ENCODE data around the gene PAPPA. TPM values are rescaled to one million over a fixed set of nuclear protein-coding genes. Genes with fewer than 3 reads are reported as not detected.

The PAPPA gene
- total RNA-seq, 1 experiment from 2014 or later, result 0.17 TPM

DNA sequence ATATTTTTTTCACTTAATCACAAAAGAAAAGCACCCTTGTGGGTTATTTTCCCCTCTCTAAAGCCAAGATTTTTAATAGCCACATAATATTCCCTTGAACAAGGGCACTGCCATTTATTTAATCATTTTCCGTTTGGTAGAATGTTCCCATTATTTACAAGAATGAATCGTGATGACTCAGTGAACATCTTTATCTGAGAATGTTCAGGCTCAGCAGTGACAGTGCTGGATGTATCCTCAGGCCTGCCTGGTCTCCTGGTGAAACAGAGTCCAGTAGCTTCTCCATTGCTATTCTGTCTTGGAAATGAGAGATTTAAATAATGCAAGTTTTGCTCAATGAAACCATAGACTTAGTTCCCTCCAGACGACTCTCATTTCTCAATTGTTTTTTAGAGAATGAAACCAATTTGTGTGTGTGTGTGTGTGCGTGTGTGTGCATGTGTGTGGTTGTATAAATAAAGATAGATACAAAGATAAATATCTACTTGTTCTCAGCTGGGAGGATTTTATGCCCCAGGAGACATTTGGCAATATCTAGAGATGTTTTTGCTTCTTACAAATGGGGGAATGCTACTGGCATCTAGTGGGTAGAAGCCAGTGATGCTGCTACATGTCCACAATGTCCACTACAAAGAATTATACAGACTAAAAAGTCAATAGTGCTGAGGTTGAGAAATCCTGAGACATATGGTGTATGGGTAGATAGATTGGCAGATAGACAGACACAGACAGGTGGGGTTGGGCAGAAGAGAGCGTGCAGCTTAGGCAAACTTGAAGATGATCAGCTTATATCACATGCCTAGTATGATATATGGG lies 55.0 kb downstream of the PAPPA start:
- no peaks in the 10 kb centered on the region for H3K23me2 ChIP-seq (ENCODE audit: insufficient read length, low read depth, low read length, poor library complexity, severe bottlenecking)
- Mint-ChIP-seq H3K4me3 (no peak overlapping the region), H3K36me3 (ENCODE audit: insufficient read depth in 1 of 3, low read depth in 3 of 3) (no peaks in the 10 kb centered on the region), H3K4me1 (peaks cover 17 to 19% of the 10 kb centered on the region in 2 experiments), H3K9me3 (no peaks in the 10 kb centered on the region), H3K27ac (no peak overlapping the region), H3K27me3 (ENCODE audit: low read depth) (no peaks in the 10 kb centered on the region; the same call in none of the 2 replicates)
- no peaks in the 10 kb centered on the region for H4K20me1 ChIP-seq (ENCODE audit: control insufficient read depth, insufficient read depth, insufficient read length)
- H4K8ac ChIP-seq (replicated peaks; ENCODE audit: insufficient read length, low read depth, low read length), result no peak overlapping the region
- peaks cover 2% of the 10 kb centered on the region; the same call in 1 of the 2 replicates for H3K4me1 ChIP-seq (ENCODE audit: insufficient read depth, low read length)
- H3K23ac ChIP-seq (ENCODE audit: insufficient read length, low read depth, low read length), result no peak overlapping the region
- H3K56ac ChIP-seq (ENCODE audit: insufficient read length, low read depth, low read length), result no peak overlapping the region
- no peak overlapping the region for H3K18ac ChIP-seq (ENCODE audit: insufficient read length, low read depth, low read length)
- WGBS (ENCODE audit: extremely low coverage, insufficient read length, low lambda C conversion rate), result no CpG with 5 or more reads among the region's 5 CpGs
- no peak for DNase-seq
- H3K27me3 ChIP-seq (ENCODE audit: insufficient read depth, low read length), result no peaks in the 10 kb centered on the region
- no peaks in the 10 kb centered on the region for H3K79me1 ChIP-seq (ENCODE audit: insufficient read depth, low read depth, low read length, poor library complexity, severe bottlenecking)
- no peak overlapping the region for H4K5ac ChIP-seq (ENCODE audit: insufficient read length, low read depth, low read length)
- H2AFZ ChIP-seq (ENCODE audit: low read length), result no peak overlapping the region
- H2BK5ac ChIP-seq (ENCODE audit: insufficient read length, low read length), result no peak overlapping the region
- H3K9me3 ChIP-seq (ENCODE audit: control insufficient read depth, low read depth, low read length), result no peaks in the 10 kb centered on the region
- no peak overlapping the region for H3K4me2 ChIP-seq (ENCODE audit: insufficient read depth, insufficient read length, low read length)
- no peak overlapping the region for H3K14ac ChIP-seq (ENCODE audit: insufficient read depth, low read length)
- H2AK5ac ChIP-seq (ENCODE audit: insufficient read length, low read length), result no peak overlapping the region
- H3K9ac ChIP-seq (ENCODE audit: extremely low read depth, insufficient read length, low read length), result no peak overlapping the region
- no peaks in the 10 kb centered on the region for H3K79me2 ChIP-seq (ENCODE audit: insufficient read depth, low read length)
- H2BK20ac ChIP-seq (ENCODE audit: low read depth, low read length, poor library complexity, severe bottlenecking), result no peak overlapping the region
- no peak overlapping the region for H3T11ph ChIP-seq (ENCODE audit: low read length)
- H2BK15ac ChIP-seq (ENCODE audit: low read depth, low read length), result no peak overlapping the region
- no peak overlapping the region for H2BK120ac ChIP-seq (ENCODE audit: low read depth, low read length, poor library complexity, severe bottlenecking)
- no peak overlapping the region for H4K91ac ChIP-seq (ENCODE audit: insufficient read length, low read depth, low read length)
- no peak overlapping the region for H2BK12ac ChIP-seq (ENCODE audit: insufficient read length, low read depth, low read length)
- H3K27ac ChIP-seq (ENCODE audit: insufficient read length, low read depth, low read length), result no peak overlapping the region
- H3K4ac ChIP-seq (ENCODE audit: low read depth, low read length), result no peak overlapping the region
- TF ChIP-seq, protein P1, sequence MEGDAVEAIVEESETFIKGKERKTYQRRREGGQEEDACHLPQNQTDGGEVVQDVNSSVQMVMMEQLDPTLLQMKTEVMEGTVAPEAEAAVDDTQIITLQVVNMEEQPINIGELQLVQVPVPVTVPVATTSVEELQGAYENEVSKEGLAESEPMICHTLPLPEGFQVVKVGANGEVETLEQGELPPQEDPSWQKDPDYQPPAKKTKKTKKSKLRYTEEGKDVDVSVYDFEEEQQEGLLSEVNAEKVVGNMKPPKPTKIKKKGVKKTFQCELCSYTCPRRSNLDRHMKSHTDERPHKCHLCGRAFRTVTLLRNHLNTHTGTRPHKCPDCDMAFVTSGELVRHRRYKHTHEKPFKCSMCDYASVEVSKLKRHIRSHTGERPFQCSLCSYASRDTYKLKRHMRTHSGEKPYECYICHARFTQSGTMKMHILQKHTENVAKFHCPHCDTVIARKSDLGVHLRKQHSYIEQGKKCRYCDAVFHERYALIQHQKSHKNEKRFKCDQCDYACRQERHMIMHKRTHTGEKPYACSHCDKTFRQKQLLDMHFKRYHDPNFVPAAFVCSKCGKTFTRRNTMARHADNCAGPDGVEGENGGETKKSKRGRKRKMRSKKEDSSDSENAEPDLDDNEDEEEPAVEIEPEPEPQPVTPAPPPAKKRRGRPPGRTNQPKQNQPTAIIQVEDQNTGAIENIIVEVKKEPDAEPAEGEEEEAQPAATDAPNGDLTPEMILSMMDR (conservative IDR thresholded peaks at IDR 0.05), result no peak

All from H9 (cell line).